GM18499 (cell line): ENCODE data around the gene GALNT12.

Experiments used
- ATAC-seq: cut with Tn5 transposase; IDR thresholded peaks from one replicate; pipeline ENCODE4 v1.9.1; 2021; ENCODE audit warnings: moderate number of reproducible peaks; ENCODE audit not compliant: insufficient read depth, unreplicated experiment

Gene GALNT12

GRCh38 chr9:98851730-98852459 lies 44.4 kb downstream of the GALNT12 start:
- ATAC-seq = no peak

DNA sequence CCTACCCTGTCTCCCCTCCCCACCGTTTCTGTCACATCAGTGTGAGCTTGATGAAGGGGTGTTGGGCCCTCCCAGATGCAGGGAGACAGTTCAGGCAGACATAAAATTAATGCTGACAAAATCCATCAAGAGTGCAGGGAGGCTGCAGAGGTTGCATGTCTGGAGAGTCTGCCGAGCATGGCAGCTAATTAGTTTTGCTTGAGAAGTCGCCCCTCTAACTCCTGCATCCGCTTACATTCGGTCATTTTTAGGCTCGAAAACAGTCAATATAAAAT lies 44.9 kb downstream of the GALNT12 start:
- ATAC-seq = no peak

GRCh38 chr9:98852961-98853360 lies 45.5 kb downstream of the GALNT12 start:
- ATAC-seq = no peak

- no peak for ATAC-seq
Measured at GRCh38 chr9:98854266-98854665, 46.8 kb downstream of the GALNT12 start.

DNA sequence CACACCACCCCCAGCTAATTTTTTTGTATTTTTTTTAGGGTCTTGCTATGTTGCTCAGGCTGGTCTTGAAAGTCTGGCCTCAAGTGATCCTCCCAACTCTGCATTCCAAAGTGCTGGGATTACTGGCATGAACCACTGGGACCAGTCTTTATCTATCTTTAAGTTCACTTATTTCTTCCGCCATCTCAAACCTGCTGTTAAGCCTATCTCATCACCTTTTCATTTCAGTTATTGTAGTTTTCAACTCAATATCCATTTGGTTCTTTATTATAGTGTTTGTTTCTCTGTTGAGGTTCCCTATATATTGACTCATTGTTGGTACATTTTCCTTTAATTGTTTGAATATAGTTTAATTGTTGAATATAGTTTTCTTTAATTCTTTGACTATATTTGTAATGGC lies 48.1 kb downstream of the GALNT12 start:
- no peak for ATAC-seq

GRCh38 chr9:98856982-98857381 lies 49.5 kb downstream of the GALNT12 start:
- no peak for ATAC-seq

GRCh38 chr9:98859941-98860340 lies 52.5 kb downstream of the GALNT12 start:
- no peak for ATAC-seq

DNA sequence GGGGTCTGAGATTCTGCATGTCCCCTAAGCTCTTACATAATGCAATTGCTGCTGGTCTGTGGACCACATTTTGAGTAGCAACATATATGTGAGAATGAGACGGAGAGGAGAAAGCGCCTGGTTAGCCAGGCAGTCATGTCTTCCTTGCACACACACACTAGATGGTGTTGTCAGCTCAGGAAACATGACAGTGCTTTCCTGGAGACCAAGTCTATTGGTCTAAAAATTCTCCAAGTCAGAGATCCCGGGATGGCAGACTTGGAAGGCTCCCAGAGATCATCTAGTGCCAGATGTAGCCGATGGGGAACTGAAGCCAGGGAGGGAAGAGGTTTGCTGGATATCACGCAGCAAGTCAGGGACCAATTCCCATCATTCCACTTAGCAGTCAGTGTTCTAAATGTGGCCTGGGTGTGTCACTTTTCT lies 53.4 kb downstream of the GALNT12 start:
- ATAC-seq = no peak

- no peak for ATAC-seq
Measured at GRCh38 chr9:98861781-98862504, 54.5 kb downstream of the GALNT12 start.

DNA sequence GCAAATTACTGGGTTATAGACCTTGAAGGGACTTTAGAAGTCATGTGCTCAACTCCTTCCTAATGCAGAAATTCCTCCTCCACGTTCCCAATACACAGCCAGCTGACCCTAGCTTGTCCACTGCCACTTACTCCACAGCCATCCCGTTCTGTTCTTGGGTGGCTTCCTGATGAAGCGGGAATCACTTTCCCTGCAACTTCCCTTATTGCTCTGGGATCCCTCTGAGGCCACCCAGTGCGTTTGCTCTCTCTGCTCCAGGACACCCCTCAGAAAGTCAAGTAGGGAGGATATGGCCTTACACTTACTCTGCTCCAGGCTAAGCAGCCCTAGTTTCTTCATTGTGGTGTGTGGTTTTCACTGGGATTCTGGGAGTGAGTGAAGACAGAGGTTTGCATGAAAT lies 55.5 kb downstream of the GALNT12 start:
- ATAC-seq = no peak

GRCh38 chr9:98864281-98865174 lies 57.1 kb downstream of the GALNT12 start:
- ATAC-seq = no peak

GRCh38 chr9:98865284-98865875 lies 57.9 kb downstream of the GALNT12 start:
- no peak for ATAC-seq

DNA sequence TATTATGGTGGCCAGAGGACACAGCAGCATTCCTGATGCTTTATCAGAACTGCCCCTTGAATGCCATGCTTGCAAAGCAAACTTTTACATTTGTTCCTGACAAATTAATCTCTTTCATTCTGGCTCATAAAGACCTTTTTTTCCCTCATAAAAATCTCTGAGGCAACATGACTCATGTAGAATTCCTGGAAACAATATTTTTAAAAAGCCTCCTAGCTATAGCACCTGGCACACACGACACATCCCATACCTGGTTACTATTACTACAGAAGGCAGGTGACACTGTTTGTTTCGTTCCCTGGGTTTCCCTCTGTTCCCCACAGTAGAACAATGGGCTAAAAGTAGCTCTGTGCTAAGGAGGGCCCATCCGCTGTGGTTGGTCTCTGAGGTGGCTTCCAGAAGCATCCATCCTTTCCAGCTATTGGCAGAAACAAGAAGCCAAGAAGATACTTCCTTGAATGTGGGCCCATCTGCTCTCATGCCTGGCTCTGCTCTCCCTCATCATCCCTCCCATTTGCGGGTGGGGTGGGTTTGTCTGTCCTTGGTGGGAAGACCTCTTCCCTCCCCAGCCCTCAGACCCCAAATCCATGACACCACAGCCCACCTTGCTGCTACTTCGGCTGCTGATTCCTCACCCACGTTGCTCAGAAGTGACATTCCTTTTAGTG lies 59.1 kb downstream of the GALNT12 start:
- ATAC-seq = no peak

DNA sequence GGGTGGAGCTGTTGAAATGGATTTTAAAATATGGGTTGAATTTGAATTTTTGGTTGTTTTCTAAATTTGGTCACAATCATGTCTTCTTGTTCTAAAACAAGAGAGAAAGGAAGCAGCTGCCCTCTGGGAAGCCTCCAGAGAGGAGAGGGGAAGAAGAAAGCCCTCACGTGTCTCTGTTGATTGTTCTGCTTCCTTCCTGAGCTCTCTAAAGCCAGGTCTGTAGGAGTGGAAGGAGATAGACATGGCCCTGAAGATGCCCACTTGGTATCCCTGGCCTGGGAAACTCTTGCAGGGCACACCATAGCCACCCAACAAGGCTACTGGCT lies 59.6 kb downstream of the GALNT12 start:
- ATAC-seq = no peak

GRCh38 chr9:98867429-98868168 lies 60.1 kb downstream of the GALNT12 start:
- ATAC-seq = no peak

DNA sequence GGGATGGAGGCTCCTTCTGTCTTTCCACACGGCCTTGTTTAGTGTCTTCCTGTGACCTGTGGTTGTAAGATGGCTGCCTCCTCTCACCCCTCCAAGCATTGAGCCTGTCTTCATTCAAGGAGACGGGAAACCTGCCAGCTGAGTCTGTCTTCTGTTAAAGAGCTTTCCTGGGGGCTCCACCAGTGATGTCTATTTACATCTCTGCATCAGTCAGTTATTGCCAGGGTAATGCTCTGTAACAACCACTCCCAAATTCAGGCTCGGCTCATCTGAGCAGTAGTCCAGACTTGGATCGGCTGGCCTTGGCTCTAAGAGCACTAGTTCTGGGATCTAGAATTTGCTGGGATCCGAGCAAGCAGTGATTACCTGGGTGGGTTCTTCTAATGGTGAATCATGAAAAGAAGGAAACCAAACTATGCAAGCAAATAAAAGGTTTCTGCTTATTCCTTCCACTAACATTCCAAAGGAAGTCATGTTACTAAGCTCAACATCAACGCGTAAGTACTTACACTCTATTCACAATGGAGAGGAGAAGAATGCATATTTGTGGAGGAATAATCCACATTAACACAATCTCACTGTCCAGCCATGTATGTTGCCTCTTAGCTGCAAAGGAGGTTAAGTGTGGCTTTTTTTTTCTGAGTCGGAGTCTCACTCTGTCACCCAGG lies 61.7 kb downstream of the GALNT12 start:
- no peak for ATAC-seq

- ATAC-seq = no peak
Measured at GRCh38 chr9:98869866-98870265, 62.4 kb downstream of the GALNT12 start.

DNA sequence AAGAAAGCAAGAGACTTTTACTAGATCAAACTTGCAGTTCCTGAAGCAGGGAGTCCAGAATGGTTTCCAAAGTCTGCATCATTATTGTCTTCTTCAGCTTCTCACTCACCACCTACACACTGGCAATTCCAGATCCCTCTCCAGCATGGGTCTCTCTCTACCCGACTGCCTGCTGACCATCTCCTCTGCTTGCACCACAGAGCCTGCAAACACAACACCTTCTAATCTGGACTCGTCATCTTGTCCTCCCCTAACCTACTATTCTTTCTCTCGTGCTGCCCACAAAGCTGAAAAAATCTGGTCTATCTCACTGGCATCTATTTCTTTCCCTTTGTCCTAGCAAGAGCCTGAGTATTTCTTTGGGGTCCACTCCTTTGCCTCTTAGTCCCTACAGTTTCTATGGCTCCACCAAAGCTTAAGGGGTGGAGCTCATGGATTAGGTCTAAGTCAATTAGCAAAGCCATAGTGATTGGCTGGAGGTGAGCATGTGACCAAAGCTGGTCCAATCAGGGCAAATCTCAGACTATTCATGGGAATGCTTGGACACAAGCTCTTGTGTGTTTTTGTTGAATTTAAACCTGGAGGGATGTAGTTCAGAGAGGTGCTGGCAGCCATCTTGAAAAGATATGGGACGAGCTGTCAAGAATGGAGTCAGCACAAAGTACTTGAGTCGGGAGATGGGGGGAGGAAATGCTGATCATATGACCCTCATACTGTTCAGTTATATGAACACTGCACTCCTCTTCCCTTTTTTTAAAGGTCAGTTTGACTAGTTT lies 63.5 kb downstream of the GALNT12 start:
- no peak for ATAC-seq
